PFSK-1 (cell line): ENCODE data around the gene TMEM221.
A peak's percentile ranks its signal among the peaks of the same experiment; 100 is the strongest.

Experiments
- FOXP2 ChIP-seq: optimal IDR thresholded peaks from 2 replicates; pipeline ENCODE3; 2011; ENCODE audit warnings: borderline replicate concordance, control low read depth, inconsistent platforms; ENCODE audit not compliant: insufficient read depth; ENCODE audit errors: extremely low read length, extremely low read depth
- POLR2AphosphoS5 ChIP-seq: IDR thresholded peaks from 2 replicates; pipeline ENCODE4 v1.6.1; 2012; ENCODE audit warnings: low read depth, mild to moderate bottlenecking, control low read depth, low read length, moderate library complexity
- SIN3A ChIP-seq: IDR thresholded peaks from 2 replicates; pipeline ENCODE4 v1.6.1; 2012; ENCODE audit warnings: mild to moderate bottlenecking, low read length, moderate library complexity, borderline replicate concordance; ENCODE audit not compliant: insufficient read depth
- TAF1 ChIP-seq: IDR thresholded peaks from 2 replicates; pipeline ENCODE4 v1.6.1; 2012; ENCODE audit warnings: low read length, control low read depth, borderline replicate concordance; ENCODE audit not compliant: insufficient read depth
- TF ChIP-seq, protein P1 (sequence below), 2 experiments: IDR thresholded peaks; 2 replicates each; pipeline versions ENCODE4 v1.6.1 to v1.8.0; 2011 to 2012; ENCODE audit warnings: low read depth in 2 of 2, low read length in 2 of 2, control low read depth in 1 of 2, inconsistent platforms in 1 of 2, mild to moderate bottlenecking in 1 of 2, moderate library complexity in 1 of 2; ENCODE audit not compliant: insufficient read depth in 1 of 2

The TMEM221 gene

DNA sequence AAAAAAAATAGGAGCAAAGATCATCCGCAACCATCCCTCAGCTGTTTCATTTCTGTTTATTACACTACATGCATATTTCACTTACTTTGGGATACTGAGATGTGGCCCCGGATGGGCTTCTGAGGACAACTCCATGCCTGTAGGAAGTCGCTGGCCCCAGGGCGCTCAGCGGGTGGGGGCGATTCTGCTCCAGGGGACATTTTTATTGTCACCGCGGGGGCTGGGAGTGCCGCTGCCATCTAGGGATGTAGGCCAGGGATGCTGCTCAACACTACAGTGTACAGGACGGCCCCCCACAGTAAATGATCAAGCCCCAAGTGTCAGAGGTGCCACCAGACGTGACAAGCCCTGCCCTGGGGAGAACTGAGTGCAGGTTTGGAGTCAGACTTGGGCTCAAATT lies 36.7 kb downstream of the TMEM221 start:
- TF ChIP-seq, protein P1, sequence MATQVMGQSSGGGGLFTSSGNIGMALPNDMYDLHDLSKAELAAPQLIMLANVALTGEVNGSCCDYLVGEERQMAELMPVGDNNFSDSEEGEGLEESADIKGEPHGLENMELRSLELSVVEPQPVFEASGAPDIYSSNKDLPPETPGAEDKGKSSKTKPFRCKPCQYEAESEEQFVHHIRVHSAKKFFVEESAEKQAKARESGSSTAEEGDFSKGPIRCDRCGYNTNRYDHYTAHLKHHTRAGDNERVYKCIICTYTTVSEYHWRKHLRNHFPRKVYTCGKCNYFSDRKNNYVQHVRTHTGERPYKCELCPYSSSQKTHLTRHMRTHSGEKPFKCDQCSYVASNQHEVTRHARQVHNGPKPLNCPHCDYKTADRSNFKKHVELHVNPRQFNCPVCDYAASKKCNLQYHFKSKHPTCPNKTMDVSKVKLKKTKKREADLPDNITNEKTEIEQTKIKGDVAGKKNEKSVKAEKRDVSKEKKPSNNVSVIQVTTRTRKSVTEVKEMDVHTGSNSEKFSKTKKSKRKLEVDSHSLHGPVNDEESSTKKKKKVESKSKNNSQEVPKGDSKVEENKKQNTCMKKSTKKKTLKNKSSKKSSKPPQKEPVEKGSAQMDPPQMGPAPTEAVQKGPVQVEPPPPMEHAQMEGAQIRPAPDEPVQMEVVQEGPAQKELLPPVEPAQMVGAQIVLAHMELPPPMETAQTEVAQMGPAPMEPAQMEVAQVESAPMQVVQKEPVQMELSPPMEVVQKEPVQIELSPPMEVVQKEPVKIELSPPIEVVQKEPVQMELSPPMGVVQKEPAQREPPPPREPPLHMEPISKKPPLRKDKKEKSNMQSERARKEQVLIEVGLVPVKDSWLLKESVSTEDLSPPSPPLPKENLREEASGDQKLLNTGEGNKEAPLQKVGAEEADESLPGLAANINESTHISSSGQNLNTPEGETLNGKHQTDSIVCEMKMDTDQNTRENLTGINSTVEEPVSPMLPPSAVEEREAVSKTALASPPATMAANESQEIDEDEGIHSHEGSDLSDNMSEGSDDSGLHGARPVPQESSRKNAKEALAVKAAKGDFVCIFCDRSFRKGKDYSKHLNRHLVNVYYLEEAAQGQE (IDR thresholded peaks at IDR 0.05; ENCODE audit: insufficient read depth in 1 of 2, low read depth in 2 of 2, low read length in 2 of 2): no peak
- TF ChIP-seq SIN3A (no peak), POLR2AphosphoS5 (no peak), TAF1 (no peak), FOXP2 (no peak)

DNA sequence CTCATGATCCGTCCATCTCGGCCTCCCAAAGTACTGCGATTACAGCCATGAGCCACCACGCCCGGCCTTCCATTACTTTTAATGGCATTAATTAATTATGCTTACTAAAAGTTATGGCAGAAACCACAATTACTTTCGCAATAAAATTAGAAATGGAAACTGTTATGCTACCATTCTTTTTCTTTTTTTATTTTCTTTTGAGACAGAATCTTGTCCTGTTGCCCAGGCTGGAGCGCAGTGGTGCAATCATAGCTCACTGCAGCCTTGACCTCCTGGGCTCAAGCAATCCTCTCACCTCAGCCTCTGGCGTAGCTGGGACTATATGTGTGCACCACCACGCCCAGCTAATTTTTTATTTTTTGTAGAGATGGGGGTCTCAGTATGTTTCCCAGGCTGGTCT lies 38.5 kb downstream of the TMEM221 start:
- no peak for TF ChIP-seq SIN3A
- no peak for TF ChIP-seq FOXP2
- TF ChIP-seq POLR2AphosphoS5: no peak
- TF ChIP-seq, protein P1 (IDR thresholded peaks at IDR 0.05; ENCODE audit: insufficient read depth in 1 of 2, low read depth in 2 of 2, low read length in 2 of 2): no peak
- no peak for TF ChIP-seq TAF1

DNA sequence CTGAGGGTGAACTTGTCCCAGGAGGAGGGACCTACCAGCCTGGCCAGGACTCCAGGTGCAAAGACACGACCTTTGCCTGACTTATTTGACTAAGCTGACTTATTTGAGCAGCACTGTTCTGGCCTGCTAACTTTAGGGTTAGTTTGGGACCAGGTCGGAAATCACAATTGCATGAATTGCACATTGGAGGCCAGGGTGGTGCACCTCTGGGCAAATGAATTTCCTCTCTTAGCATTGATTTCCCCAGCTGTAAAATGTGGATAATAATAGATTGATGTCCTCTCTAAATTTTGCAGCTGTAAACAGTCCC lies 41.6 kb downstream of the TMEM221 start:
- TF ChIP-seq FOXP2 (no peak), SIN3A (no peak), TAF1 (no peak), POLR2AphosphoS5 (no peak)
- TF ChIP-seq, protein P1 (IDR thresholded peaks at IDR 0.05; ENCODE audit: insufficient read depth in 1 of 2, low read depth in 2 of 2, low read length in 2 of 2): no peak

DNA sequence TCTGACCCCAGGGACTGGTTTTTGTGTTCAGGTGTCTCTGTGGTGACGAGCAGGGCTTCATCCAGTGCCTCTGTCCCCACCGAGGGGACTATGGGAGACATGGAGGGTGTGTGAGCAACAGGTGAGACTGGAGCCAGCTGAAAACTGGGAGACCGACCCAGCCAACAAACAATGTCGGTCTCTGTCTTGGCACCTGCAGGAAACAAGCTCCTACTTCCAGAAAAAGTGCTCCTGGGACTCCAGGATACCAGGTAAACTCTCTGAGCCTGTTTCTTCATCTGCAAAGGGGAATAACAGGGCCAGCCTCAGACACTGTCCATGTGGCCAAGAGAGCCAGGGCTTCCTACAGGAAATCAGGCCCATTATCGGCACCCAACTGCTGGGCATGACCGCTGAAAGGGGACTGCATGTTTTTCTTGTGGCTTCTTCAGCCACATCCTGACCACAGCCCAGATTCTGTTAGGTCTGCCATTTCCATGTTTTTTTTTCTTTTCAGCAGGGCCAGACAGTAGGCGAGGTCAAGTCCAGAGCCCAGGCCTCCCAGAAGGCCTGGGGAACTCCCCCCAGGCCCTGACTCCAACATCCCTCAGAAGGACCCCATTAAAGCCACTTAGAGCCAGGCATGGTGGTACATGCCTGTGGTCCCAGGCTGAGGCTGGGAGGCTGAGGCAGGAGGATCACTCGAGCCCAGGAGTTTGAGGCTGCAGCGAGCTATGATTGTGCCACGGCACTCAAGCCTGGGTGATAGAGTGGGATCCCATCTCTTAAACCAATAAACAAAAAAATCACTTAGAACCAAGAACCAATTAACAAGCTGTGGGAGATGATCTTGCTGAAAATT lies 42.2 kb downstream of the TMEM221 start:
- no peak for TF ChIP-seq FOXP2
- no peak for TF ChIP-seq SIN3A
- no peak for TF ChIP-seq POLR2AphosphoS5
- TF ChIP-seq TAF1: no peak
- TF ChIP-seq, protein P1 (IDR thresholded peaks at IDR 0.05; ENCODE audit: insufficient read depth in 1 of 2, low read depth in 2 of 2, low read length in 2 of 2): 0 out of 4 replicates have a peak, but pooled peaks of 1 of the 2 experiments have one; percentile 26
